HG03565 (cell line): ENCODE data around the gene GDAP2.
A peak's percentile ranks its signal among the peaks of the same experiment; 100 is the strongest.
"Not testable (repeated sequence)": the region's sequence is repeated elsewhere in the genome, so short reads cannot be mapped to it uniquely, and the experiment has no call there.

Experiments
- ATAC-seq: cut with Tn5 transposase; IDR thresholded peaks from one replicate; pipeline ENCODE4 v1.9.1; 2021; ENCODE audit warnings: mild to moderate bottlenecking, moderate library complexity; ENCODE audit not compliant: unreplicated experiment

The GDAP2 gene

GRCh38 chr1:117929343-117930172 is at the start of gene GDAP2, which contains the start of gene WDR3:
Gene GDAP2, minus strand, starts transcription at chr1:117929621. Its CDS starts 9,264 bp downstream, at chr1:117920357.
Gene WDR3, plus strand, starts transcription at chr1:117929739. Its CDS starts 3,581 bp downstream, at chr1:117933320.
- peak; percentile 94 for ATAC-seq

GRCh38 chr1:117976381-117976780 is 47.0 kb upstream of the GDAP2 start:
- ATAC-seq: no peak

- ATAC-seq: no peak
Measured at GRCh38 chr1:117971777-117972176, 42.4 kb upstream of the GDAP2 start.

GRCh38 chr1:117970252-117970651 is 40.8 kb upstream of the GDAP2 start:
- ATAC-seq: no peak

- no peak for ATAC-seq
Measured at GRCh38 chr1:117967881-117968280, 38.5 kb upstream of the GDAP2 start.

GRCh38 chr1:117967477-117967876 is 38.1 kb upstream of the GDAP2 start:
- no peak for ATAC-seq

GRCh38 chr1:117964290-117965038 is 35.0 kb upstream of the GDAP2 start:
- no peak for ATAC-seq

- ATAC-seq: no peak
Measured at GRCh38 chr1:117959364-117959763, 29.9 kb upstream of the GDAP2 start.

- no peak for ATAC-seq
Measured at GRCh38 chr1:117952386-117952785, 23.0 kb upstream of the GDAP2 start.

- no peak for ATAC-seq
Measured at GRCh38 chr1:117942293-117942692, 12.9 kb upstream of the GDAP2 start.

- no peak for ATAC-seq
Measured at GRCh38 chr1:117933769-117934168, 4.3 kb upstream of the GDAP2 start.

- no peak for ATAC-seq
Measured at GRCh38 chr1:117932576-117932975, 3.2 kb upstream of the GDAP2 start.

GRCh38 chr1:117930484-117930883 is 1.1 kb upstream of the GDAP2 start:
- no peak for ATAC-seq

- no peak for ATAC-seq
Measured at GRCh38 chr1:117930173-117930447, 689 bp upstream of the GDAP2 start.

GRCh38 chr1:117928881-117929342 is 509 bp downstream of the GDAP2 start:
- peak; percentile 18 for ATAC-seq

- no peak for ATAC-seq
Measured at GRCh38 chr1:117925981-117926380, 3.4 kb downstream of the GDAP2 start.

- not testable (repeated sequence) for ATAC-seq
Measured at GRCh38 chr1:117922717-117923116, 6.7 kb downstream of the GDAP2 start.

- ATAC-seq: no peak
Measured at GRCh38 chr1:117921991-117922390, 7.4 kb downstream of the GDAP2 start.

- no peak for ATAC-seq
Measured at GRCh38 chr1:117919376-117919775, 10.0 kb downstream of the GDAP2 start.

GRCh38 chr1:117911051-117911450 is 18.4 kb downstream of the GDAP2 start:
- no peak for ATAC-seq

GRCh38 chr1:117905019-117905418 is 24.4 kb downstream of the GDAP2 start:
- ATAC-seq: no peak

- ATAC-seq: no peak
Measured at GRCh38 chr1:117904485-117904884, 24.9 kb downstream of the GDAP2 start.
